Type B pancreatic cell (in vitro differentiated cells): ENCODE measurements around the gene HEMK1. TPM values are rescaled to one million over a fixed set of nuclear protein-coding genes. Genes with fewer than 3 reads are reported as not detected.

Source experiments
- DNase-seq: peaks from one replicate; pipeline ENCODE4 v3.0.0; 2021; ENCODE audit warnings: mixed read lengths; ENCODE audit not compliant: unreplicated experiment; ENCODE audit errors: extremely low spot score
- H3K27ac Mint-ChIP-seq: 2 replicates; pipeline ENCODE4 v1.8.0; 2021; ENCODE audit warnings: mild to moderate bottlenecking, mixed read lengths
- H3K27me3 Mint-ChIP-seq: 2 replicates; pipeline ENCODE4 v1.8.0; 2021; ENCODE audit warnings: mixed read lengths
- H3K36me3 Mint-ChIP-seq: 2 replicates; pipeline ENCODE4 v1.8.0; 2021; ENCODE audit warnings: mixed read lengths
- H3K4me1 Mint-ChIP-seq: one replicate; pipeline ENCODE4 v1.8.0; 2021; ENCODE audit warnings: mixed read lengths; ENCODE audit not compliant: unreplicated experiment
- H3K4me3 Mint-ChIP-seq: 2 replicates; pipeline ENCODE4 v1.8.0; 2021; ENCODE audit warnings: mild to moderate bottlenecking, mixed read lengths
- H3K9me3 Mint-ChIP-seq: 2 replicates; pipeline ENCODE4 v1.8.0; 2021; ENCODE audit warnings: mixed read lengths
- CTCF ChIP-seq: fragments of 200-600 bp; sonication (generic); conservative IDR thresholded peaks from 2 replicates; pipeline ENCODE4 v1.5.0; 2021; ENCODE audit warnings: antibody characterized with exemption, mild to moderate bottlenecking
- total RNA-seq: library from RNA; stranded (reverse); gene quantifications from 2 replicates; pipeline ENCODE4 v1.2.1, GENCODE V29; 2021; ENCODE audit warnings: low replicate concordance

HEMK1 gene
- total RNA-seq, 1 donor from 2014 or later: 29.9 TPM

- H3K9me3 Mint-ChIP-seq: no peaks in the 10 kb centered on the region
- no peaks in the 10 kb centered on the region for H3K36me3 Mint-ChIP-seq
- no peak for TF ChIP-seq CTCF
- H3K4me1 Mint-ChIP-seq: peaks cover 9% of the 10 kb centered on the region
- no peaks in the 10 kb centered on the region for H3K27me3 Mint-ChIP-seq
- H3K27ac Mint-ChIP-seq: no peak overlapping the region
- no peak for DNase-seq
- no peak overlapping the region for H3K4me3 Mint-ChIP-seq
Measured at GRCh38 chr3:50551054-50551659, 18.2 kb upstream of the HEMK1 start.

GRCh38 chr3:50551681-50552435 is 17.5 kb upstream of the HEMK1 start:
- TF ChIP-seq CTCF: no peak

GRCh38 chr3:50552598-50552997 is 16.7 kb upstream of the HEMK1 start:
- H3K9me3 Mint-ChIP-seq: no peaks in the 10 kb centered on the region
- TF ChIP-seq CTCF: no peak
- no peaks in the 10 kb centered on the region for H3K27me3 Mint-ChIP-seq
- no peak for DNase-seq
- H3K4me3 Mint-ChIP-seq: no peak overlapping the region
- H3K36me3 Mint-ChIP-seq: no peaks in the 10 kb centered on the region
- H3K4me1 Mint-ChIP-seq: peaks cover 10% of the 10 kb centered on the region
- no peak overlapping the region for H3K27ac Mint-ChIP-seq

More at GRCh38 chr3:50551681-50552435, 17.5 kb upstream of the HEMK1 start:
- no peaks in the 10 kb centered on the region for H3K27me3 Mint-ChIP-seq
- no peaks in the 10 kb centered on the region for H3K36me3 Mint-ChIP-seq
- H3K4me1 Mint-ChIP-seq: peaks cover 10% of the 10 kb centered on the region
- H3K27ac Mint-ChIP-seq: no peak overlapping the region
- DNase-seq: no peak
- no peaks in the 10 kb centered on the region for H3K9me3 Mint-ChIP-seq
- no peak overlapping the region for H3K4me3 Mint-ChIP-seq

GRCh38 chr3:50554553-50554952 is 14.8 kb upstream of the HEMK1 start:
- Mint-ChIP-seq H3K9me3 (no peaks in the 10 kb centered on the region), H3K27ac (no peak overlapping the region), H3K4me3 (no peak overlapping the region), H3K27me3 (peaks cover 6% of the 10 kb centered on the region), H3K36me3 (no peaks in the 10 kb centered on the region), H3K4me1 (peaks cover 10% of the 10 kb centered on the region)
- TF ChIP-seq CTCF: no peak
- no peak for DNase-seq

GRCh38 chr3:50557106-50557505 is 12.2 kb upstream of the HEMK1 start:
- Mint-ChIP-seq H3K36me3 (no peaks in the 10 kb centered on the region), H3K9me3 (no peaks in the 10 kb centered on the region), H3K4me1 (peaks cover 4% of the 10 kb centered on the region), H3K4me3 (no peak overlapping the region), H3K27ac (no peak overlapping the region), H3K27me3 (peaks cover 6% of the 10 kb centered on the region)
- no peak for TF ChIP-seq CTCF
- DNase-seq: no peak
